Activated CD4-positive, alpha-beta T cell treated with anti-CD3 and anti-CD28 coated beads, Interleukin-2, Interleukin-6, amounts not matched to agents 100 ng/mL and 50 ng/mL, durations not matched to agents 16 hours and 8 hours (primary cell): ENCODE measurements around the gene C1QTNF4.
"Not testable (repeated sequence)": the region's sequence is repeated elsewhere in the genome, so short reads cannot be mapped to it uniquely, and the experiment has no call there.

Experiments
- DNase-seq: peaks from one replicate; pipeline ENCODE4 v3.0.0-alpha.2; 2020

C1QTNF4 gene

GRCh38 chr11:47565340-47566148, 28.7 kb downstream of the C1QTNF4 start, which contains the start of gene PTPMT1:
Gene PTPMT1 (plus strand): TSS chr11:47565599. CDS start chr11:47565623, 24 bp downstream.
- peak; percentile 84 for DNase-seq

- DNase-seq, result no peak
Observed at GRCh38 chr11:47564933-47565339, 29.3 kb downstream of the C1QTNF4 start.

- DNase-seq, result not testable (repeated sequence)
Observed at GRCh38 chr11:47564366-47564765, 29.8 kb downstream of the C1QTNF4 start.

- not testable (repeated sequence) for DNase-seq
Observed at GRCh38 chr11:47562393-47562792, 31.8 kb downstream of the C1QTNF4 start.

- DNase-seq, result no peak
Observed at GRCh38 chr11:47560426-47560825, 33.8 kb downstream of the C1QTNF4 start.

- no peak for DNase-seq
Observed at GRCh38 chr11:47558695-47559094, 35.5 kb downstream of the C1QTNF4 start.

- DNase-seq, result not testable (repeated sequence)
Observed at GRCh38 chr11:47557004-47557403, 37.2 kb downstream of the C1QTNF4 start.

GRCh38 chr11:47553406-47553743, 40.8 kb downstream of the C1QTNF4 start:
- no peak for DNase-seq

- peak; percentile 95 for DNase-seq
Observed at GRCh38 chr11:47552566-47553405, 41.4 kb downstream of the C1QTNF4 start, which contains the start of gene CELF1. Gene CELF1 (minus strand): TSS chr11:47553132. CDS start chr11:47499523, 53,609 bp downstream.

GRCh38 chr11:47552056-47552565, 42.1 kb downstream of the C1QTNF4 start:
- peak; percentile 36 for DNase-seq

- DNase-seq, result peak; percentile 37
Observed at GRCh38 chr11:47551086-47551485, 43.1 kb downstream of the C1QTNF4 start.

GRCh38 chr11:47550288-47551047, 43.7 kb downstream of the C1QTNF4 start:
- no peak for DNase-seq

- DNase-seq, result not testable (repeated sequence)
Observed at GRCh38 chr11:47546274-47546673, 47.9 kb downstream of the C1QTNF4 start.

GRCh38 chr11:47545298-47545697, 48.9 kb downstream of the C1QTNF4 start:
- DNase-seq, result no peak

GRCh38 chr11:47541070-47541469, 53.1 kb downstream of the C1QTNF4 start:
- DNase-seq, result no peak

- DNase-seq, result no peak
Observed at GRCh38 chr11:47539681-47540039, 54.6 kb downstream of the C1QTNF4 start.
